Myocyte (in vitro differentiated cells): ENCODE measurements around the gene LENEP. TPM values are rescaled to one million over a fixed set of nuclear protein-coding genes. Genes with fewer than 3 reads are reported as not detected.

Source experiments
- DNase-seq: peaks from one replicate; pipeline ENCODE4 v3.0.0-alpha.2; 2012; ENCODE audit warnings: low read depth
- total RNA-seq: library from RNA; depleted of rRNA; stranded (reverse); fragments of >200 nt; gene quantifications from 2 replicates; pipeline ENCODE4 v1.2.3, GENCODE V29; 2014

The LENEP gene
- total RNA-seq, 1 donor from 2014 or later, result not detected

DNA sequence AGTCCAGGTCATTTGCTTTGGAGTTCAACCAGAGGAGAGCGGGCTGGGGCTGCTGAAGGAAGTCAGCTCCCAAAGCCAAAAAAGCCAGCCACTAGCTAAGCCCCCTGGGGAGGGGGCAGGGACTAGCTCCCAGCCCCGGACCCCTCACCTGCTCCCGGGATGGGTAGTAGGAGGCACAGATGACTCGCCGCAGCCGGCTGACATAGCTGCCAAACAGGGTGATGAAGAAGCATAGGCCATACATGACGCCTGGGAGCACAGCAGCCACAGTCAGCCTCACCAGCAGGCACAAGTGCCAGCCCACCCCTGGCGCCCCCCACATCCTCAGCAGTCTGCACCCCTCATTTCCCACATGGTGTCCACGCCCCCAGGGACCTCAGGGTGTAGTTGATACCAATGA lies 32.8 kb downstream of the LENEP start:
- no peak for DNase-seq

GRCh38 chr1:155026588-155026987 lies 33.2 kb downstream of the LENEP start:
- no peak for DNase-seq

DNA sequence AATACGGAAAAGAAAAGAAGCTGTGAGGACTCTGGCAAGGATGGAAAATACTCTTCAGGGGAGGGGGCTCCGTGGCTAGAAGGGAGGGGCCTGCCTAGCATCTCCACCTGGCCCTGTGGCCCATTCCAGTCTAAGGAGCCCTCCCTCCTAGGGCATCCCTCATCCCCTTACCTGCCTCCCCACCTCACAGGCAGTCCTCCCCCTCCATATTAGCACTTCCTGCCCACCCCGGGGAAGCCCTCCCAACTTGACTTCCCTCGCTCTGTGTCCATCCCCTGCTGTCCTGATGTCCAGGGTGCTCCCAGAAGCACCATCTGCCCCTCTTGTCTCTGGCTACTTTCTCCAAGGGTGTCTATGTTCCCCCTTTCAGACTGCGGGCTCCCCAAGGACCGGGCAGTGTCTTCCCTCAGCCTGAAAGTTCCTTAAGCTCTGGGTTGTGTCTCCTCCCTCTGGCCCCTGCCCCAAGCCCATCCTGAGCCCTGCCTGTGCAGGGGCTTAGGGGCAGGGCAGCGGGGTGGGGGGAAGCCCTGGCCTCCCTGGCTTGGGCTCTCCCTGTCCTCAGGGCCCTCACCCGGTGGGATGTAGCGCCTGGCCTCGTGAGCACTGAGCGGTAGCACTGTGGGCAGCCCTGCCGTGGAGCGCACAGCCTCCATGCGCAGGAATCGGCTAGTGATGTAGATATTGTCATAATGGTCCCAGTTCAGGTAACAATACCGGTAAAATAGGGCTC lies 36.3 kb downstream of the LENEP start:
- DNase-seq, result no peak

DNA sequence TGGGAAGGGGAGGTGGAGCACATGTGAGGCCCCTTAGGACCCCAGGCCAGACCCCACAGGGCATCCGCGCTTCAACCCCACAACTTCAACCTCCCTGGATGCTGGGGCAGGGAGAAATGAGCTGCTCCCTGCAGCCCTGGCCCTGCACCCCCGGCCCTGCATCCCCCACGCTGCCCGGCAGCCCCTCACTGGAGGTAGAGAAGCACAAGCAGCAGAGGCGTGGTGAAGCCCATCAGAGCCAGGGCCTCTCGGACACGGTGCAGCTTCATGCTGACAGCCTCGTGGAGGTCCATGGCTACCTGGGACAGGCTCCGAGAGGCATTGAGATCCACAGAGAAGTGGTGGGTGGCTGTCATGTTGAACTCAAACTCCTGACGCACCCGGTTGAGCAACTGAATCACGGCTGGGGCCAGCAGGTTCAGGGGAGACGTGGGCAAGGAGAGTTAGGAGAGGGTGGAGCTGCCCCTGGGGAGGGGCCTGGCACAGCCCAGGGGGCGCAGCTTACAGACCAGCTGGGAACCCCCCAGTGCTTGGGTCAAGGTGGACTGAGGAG lies 36.9 kb downstream of the LENEP start:
- no peak for DNase-seq

DNA sequence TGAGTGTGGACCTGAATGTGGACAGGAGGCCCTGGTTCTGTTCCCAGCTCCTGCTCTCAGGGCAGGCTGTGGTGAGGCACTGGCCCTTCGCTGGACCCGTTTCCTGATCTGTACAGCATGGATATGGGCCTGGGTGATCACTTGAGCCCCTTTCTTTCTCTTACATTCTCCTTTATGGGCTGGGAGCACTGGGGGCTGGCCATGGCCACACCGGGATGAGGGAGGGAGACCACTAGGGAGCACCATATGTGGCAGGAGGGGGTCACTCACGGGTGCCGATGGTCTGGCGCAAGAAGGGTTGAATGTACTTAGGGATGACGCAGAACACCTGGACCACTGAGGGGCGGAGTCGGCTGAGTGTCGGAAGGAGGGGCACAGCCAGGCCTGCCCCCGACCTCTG lies 37.5 kb downstream of the LENEP start:
- no peak for DNase-seq

DNA sequence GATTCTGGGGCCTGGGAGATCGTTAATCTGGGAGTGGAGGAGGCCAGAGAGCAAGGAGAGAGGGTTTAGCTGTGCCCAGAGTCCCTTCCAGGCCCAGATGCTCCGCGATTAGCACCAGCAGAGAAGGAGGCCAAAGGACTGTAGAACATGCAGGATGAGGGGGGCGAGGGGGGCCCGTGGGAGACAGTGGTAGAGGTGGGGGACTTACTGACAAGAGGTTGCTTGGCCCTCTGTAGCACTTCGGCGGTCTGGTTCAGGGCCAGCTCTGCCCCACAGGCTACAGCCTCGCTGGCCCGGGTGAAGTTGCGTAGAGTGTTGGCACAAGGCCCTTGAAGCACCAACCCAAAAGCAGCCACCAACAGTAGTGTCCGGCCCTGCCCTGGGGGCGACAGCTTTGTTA lies 39.5 kb downstream of the LENEP start:
- no peak for DNase-seq

DNA sequence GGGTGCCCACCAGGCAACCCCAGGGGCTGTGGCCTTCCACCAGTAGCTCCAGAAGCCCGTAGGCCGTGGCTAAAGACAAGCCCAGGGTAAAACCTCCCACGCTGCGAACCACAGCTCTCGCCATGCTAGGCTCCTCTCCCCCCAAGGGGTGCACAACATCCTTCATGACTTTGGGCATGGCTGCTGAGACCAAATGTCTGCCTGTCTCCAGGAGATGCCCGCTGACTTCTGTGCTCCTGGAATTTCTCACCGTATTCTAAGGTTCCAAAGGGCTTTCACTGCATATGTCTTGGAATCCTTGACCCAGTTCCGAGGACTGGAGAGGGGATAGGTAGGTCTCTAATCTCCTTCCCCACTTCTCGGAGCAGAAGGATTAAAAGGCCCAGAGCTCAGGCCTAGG lies 40.1 kb downstream of the LENEP start, which contains the start of the genes DCST1 and DCST2:
DCST1 (plus strand) TSS at position 301 of the 400 bp plus-strand sequence. CDS start 213 bp downstream, outside the sequence.
DCST2 (minus strand) TSS at position 258 of the 400 bp plus-strand sequence; CDS start at position 178, 80 bp downstream.
- DNase-seq, result no peak

DNA sequence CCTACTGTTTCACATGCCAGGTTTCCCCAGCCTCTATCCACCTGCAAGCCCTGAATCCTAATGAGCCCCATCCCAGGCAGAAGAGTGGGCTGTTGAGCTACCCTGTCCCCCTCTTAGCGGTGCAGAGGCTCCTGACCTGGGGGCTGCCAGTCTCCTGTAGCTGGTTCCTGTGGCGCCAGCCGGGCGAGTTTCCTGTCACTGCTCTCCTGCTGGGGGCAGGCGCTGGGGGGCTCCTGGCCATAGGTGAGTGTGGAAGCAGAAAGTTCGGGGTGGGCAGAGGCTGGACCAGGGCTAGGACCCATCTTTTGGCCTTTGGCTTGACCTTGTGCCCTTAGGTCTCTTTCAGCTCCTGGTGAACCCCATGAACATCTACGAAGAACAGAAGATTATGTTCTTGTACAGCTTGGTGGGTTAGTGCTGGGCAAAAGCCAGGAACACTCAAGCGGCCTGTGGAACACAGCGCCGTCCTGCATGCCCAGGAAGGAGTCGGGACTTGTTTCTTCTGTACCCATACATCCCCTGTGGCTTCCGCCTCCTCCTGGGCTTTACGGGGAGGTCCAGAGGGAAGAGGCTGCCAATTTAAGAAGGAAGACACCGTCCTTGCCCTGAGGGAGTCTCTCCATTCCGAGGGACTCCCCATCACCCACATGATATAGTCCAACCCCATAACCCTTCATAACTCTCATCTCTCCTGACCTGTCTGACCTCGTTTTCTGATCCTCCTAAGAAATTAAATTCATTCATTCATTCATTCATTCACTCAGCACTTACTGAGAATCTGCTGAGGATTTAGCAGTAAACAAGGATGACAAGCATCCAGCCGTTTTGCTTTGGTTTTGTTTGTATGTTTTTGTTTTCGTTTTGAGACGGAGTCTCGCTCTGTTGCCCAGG lies 41.2 kb downstream of the LENEP start:
- DNase-seq, result no peak

DNA sequence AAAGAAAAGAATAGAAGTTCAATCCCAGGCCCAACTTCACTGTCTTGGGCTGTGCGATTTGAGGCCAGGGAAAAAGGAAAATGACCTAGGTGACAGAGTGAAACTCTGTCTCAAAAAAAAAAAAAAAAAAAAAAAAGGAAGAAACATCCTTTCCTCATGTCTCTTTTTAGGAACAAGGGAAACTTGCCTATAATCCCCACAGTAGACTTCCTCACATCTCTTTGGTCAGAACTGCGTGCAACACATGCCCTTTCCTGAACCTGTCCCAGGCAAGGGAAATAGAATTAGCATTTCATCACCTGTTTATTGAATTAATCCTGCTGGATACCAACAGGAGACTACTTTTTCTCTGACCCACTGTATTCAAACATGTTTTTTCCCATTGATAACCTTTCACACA lies 42.5 kb downstream of the LENEP start:
- no peak for DNase-seq

- no peak for DNase-seq
Observed at GRCh38 chr1:155037043-155037442, 43.7 kb downstream of the LENEP start.

GRCh38 chr1:155037851-155038441 lies 44.6 kb downstream of the LENEP start:
- no peak for DNase-seq

DNA sequence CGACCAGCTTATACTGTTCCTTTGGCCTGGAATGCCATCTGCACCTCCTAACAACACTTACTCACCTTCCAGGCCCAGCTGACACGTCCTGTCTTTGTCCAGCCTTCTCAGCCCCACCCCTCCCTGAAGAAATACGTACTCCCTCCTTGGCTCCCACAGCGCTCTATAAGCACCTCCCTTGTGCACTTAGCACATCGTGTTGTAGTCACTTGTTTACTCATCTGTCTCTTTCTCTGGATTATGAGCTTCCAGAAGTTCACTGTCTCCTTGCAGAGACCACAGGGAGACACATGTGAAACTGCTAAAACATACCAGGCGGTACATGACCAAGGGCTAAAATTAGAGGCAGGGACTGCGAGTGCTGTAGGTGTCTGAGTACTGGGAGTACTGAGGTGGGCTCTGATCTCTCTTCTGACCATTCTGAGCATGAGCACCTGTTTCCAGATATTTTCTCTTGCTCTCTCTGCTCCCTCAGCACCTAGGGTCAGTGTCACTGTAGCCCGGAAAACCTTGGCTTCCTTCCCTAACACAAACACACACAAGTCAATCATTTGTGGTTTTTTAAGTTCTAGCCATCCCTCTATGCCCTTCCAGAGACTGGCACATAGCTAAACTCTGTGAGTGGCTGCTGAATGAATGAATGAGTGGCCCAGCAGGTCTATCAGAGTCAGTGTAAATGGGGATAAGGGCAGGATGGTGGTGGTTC lies 45.4 kb downstream of the LENEP start:
- DNase-seq, result peak; percentile 68

DNA sequence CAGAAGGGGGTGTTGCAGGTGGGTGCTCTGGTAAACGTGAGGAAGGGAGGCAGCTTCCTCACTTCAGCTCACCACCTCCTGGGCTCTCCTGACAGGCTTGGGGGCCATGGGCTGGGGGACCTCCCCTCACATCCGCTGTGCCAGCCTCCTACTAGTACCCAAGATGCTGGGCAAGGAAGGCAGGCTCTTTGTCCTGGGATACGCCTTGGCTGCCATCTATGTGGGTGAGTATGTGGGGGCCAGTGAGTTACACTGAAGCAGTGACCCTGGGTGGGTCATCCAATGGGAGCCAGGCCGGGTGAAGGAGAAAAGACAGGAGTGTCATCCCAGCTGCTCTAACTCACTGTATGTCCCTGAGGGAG lies 45.9 kb downstream of the LENEP start:
- no peak for DNase-seq

DNA sequence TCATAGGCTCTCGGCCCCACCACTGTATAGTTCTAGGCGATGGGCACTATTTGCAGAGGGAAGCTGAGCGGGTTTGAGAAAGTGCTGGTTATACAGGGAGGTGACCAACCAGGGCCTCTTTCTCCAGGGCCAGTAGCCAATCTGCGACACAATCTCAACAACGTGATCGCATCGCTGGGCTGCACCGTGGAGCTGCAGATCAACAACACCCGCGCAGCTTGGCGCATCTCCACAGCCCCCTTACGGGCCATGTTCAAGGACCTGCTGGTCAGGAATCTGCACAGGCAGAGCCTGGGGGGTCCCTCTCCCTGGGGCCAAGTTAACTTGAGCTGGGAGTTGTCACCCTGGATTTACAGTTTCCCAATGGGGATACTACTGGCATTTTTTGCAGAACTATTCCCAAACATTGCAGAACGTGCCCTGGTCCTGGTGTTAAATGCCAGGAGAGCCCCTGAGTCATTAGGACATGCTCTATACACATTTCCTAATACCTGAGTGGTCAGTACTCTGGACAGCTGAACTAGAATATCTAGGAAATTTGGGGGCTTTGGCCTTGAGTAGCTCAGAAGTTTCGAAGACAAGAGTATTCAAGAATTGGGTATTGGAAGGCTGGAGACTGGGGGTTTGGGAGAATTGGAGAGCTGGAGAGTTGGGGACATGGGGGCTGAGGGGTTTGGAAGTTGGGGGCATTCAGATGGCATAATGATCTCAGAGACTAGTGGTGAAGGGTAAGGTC lies 47.1 kb downstream of the LENEP start:
- DNase-seq, result no peak

DNA sequence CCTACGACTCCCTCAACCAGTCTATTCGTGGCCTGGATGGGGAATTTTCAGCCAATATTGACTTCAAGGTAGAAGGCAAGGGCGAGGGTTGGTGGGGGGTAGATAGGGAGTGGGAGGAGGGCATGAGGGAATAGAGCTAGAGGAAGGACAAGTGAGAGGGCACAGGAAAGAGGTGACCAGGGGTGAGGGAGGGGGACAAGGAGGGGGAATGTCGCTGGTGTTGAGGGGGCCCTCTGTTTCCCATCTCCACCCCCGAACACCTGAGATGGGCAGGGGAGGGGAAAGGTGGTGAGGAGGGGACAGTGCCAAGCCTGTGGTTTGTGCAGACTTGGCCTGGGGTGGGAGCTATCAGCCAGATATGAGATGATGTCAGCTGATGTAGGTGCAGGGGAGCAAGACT lies 49.4 kb downstream of the LENEP start:
- DNase-seq, result no peak

GRCh38 chr1:155043301-155043702 lies 49.9 kb downstream of the LENEP start:
- no peak for DNase-seq

- no peak for DNase-seq
Observed at GRCh38 chr1:155043793-155044192, 50.4 kb downstream of the LENEP start.
